DND-41 (cell line): ENCODE measurements around the gene PHACTR4.

ENCODE experiments used
- EZH2 ChIP-seq: IDR thresholded peaks from 3 replicates; pipeline ENCODE4 v1.6.1; 2012; ENCODE audit warnings: borderline replicate concordance, low read depth, mild to moderate bottlenecking, moderate library complexity, low read length, inconsistent platforms; ENCODE audit not compliant: severe bottlenecking
- TF ChIP-seq, protein P1 (sequence below): IDR thresholded peaks from 2 replicates; pipeline ENCODE4 v1.5.1; 2012; ENCODE audit warnings: borderline replicate concordance, low read length, moderate library complexity, mild to moderate bottlenecking; ENCODE audit not compliant: poor library complexity, severe bottlenecking; ENCODE audit errors: extremely low read depth

DNA sequence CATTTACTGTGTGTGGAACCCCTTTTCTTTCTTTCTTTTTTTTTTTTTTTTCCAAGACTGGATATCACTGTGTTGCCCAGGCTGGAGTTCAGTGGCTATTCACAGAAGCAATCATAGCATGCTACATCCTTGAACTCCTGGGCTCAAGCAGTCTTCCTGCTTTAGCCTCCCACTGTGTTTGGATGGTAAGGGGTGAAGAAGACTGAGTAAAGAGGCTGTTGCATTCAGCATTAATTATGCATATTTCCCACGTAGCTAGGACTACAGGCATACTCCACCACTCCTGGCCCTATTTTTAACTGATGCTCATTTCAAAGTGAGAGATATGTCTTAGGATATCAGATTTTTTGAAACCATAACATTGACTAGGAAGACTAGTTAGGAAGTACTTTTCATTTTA lies 39.5 kb downstream of the PHACTR4 start:
- TF ChIP-seq, protein P1, sequence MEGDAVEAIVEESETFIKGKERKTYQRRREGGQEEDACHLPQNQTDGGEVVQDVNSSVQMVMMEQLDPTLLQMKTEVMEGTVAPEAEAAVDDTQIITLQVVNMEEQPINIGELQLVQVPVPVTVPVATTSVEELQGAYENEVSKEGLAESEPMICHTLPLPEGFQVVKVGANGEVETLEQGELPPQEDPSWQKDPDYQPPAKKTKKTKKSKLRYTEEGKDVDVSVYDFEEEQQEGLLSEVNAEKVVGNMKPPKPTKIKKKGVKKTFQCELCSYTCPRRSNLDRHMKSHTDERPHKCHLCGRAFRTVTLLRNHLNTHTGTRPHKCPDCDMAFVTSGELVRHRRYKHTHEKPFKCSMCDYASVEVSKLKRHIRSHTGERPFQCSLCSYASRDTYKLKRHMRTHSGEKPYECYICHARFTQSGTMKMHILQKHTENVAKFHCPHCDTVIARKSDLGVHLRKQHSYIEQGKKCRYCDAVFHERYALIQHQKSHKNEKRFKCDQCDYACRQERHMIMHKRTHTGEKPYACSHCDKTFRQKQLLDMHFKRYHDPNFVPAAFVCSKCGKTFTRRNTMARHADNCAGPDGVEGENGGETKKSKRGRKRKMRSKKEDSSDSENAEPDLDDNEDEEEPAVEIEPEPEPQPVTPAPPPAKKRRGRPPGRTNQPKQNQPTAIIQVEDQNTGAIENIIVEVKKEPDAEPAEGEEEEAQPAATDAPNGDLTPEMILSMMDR = no peak
- TF ChIP-seq EZH2 = no peak
